OCI-LY1 (cell line): ENCODE data around the gene CAD.

Experiments used
- H2AFZ ChIP-seq: fragments of 200-600 bp; sonication (generic), shearing (Covaris generic); 2 replicates; pipeline ENCODE4 v1.6.0; 2014; ENCODE audit warnings: antibody characterized with exemption, mild to moderate bottlenecking, low read length
- H3F3A ChIP-seq: fragments of 200-600 bp; sonication (generic), shearing (Covaris generic); 2 replicates; pipeline ENCODE4 v1.6.0; 2014; ENCODE audit warnings: mild to moderate bottlenecking, antibody characterized with exemption, low read length, moderate library complexity; ENCODE audit not compliant: insufficient read depth
- H3K27ac ChIP-seq: fragments of 200-600 bp; sonication (generic); 2 replicates; pipeline ENCODE4 v1.5.1; 2014; ENCODE audit warnings: low read length, mixed run types, mild to moderate bottlenecking, low read depth; ENCODE audit not compliant: poor library complexity, severe bottlenecking
- H3K27me3 ChIP-seq: fragments of 200-600 bp; sonication (generic); 2 replicates; pipeline ENCODE4 v1.6.0; 2014; ENCODE audit warnings: antibody characterized with exemption, mild to moderate bottlenecking, low read length, moderate library complexity; ENCODE audit not compliant: insufficient read depth
- H3K36me3 ChIP-seq: fragments of 200-600 bp; sonication (generic); 2 replicates; pipeline ENCODE4 v1.6.1; 2014; ENCODE audit warnings: mild to moderate bottlenecking, antibody characterized with exemption, low read length, moderate library complexity, mixed read lengths; ENCODE audit not compliant: insufficient read depth
- H3K4me1 ChIP-seq: fragments of 200-600 bp; sonication (generic); 2 replicates; pipeline ENCODE4 v1.5.1; 2014; ENCODE audit warnings: mild to moderate bottlenecking, low read length, moderate library complexity; ENCODE audit not compliant: insufficient read depth, severe bottlenecking
- H3K4me2 ChIP-seq: fragments of 200-600 bp; sonication (generic), shearing (Covaris generic); 2 replicates; pipeline ENCODE4 v1.6.1; 2014; ENCODE audit warnings: low read length
- H3K4me3 ChIP-seq: fragments of 200-600 bp; sonication (generic); 2 replicates; pipeline ENCODE4 v1.5.1; 2014; ENCODE audit warnings: low read length, low read depth, mild to moderate bottlenecking, mixed read lengths; ENCODE audit not compliant: poor library complexity, severe bottlenecking
- H3K79me2 ChIP-seq: fragments of 200-600 bp; shearing (Covaris generic); 2 replicates; pipeline ENCODE4 v1.6.1; 2016; ENCODE audit warnings: mixed run types, low read length, mixed read lengths; ENCODE audit not compliant: insufficient read depth
- H3K9ac ChIP-seq: fragments of 200-600 bp; sonication (generic), shearing (Covaris generic); 2 replicates; pipeline ENCODE4 v1.6.1; 2014; ENCODE audit warnings: mild to moderate bottlenecking, low read length, mixed read lengths
- H3K9me2 ChIP-seq: fragments of 200-600 bp; sonication (generic), shearing (Covaris generic); 2 replicates; pipeline ENCODE4 v1.6.1; 2014; ENCODE audit warnings: low read depth, mild to moderate bottlenecking, low read length, mixed read lengths
- H3K9me3 ChIP-seq: fragments of 200-600 bp; shearing (Covaris generic); 2 replicates; pipeline ENCODE4 v1.6.1; 2014; ENCODE audit warnings: low read length, mixed read lengths
- H4K20me1 ChIP-seq: fragments of 200-600 bp; sonication (generic), shearing (Covaris generic); 2 replicates; pipeline ENCODE4 v1.6.0; 2016; ENCODE audit warnings: mild to moderate bottlenecking, low read length; ENCODE audit not compliant: insufficient read depth
- CTCF ChIP-seq: fragments of 200-600 bp; sonication (generic), shearing (Covaris generic); IDR thresholded peaks from 2 replicates; pipeline ENCODE4 v1.5.1; 2017; ENCODE audit warnings: mild to moderate bottlenecking, antibody characterized with exemption, low read length, moderate library complexity, mixed read lengths
- EZH2 ChIP-seq: fragments of 200-600 bp; sonication (generic), shearing (Covaris generic); IDR thresholded peaks from 2 replicates; pipeline ENCODE4 v1.8.0; 2017; ENCODE audit warnings: borderline replicate concordance, mixed run types, mild to moderate bottlenecking, antibody characterized with exemption, low read length, moderate library complexity, mixed read lengths

Gene CAD

GRCh38 chr2:27225526-27225925 is 8.4 kb downstream of the CAD start:
- Histone ChIP-seq H3K27ac (no peak overlapping the region), H3K36me3 (peaks cover 96% of the 10 kb centered on the region), H4K20me1 (no peaks in the 10 kb centered on the region), H3K27me3 (no peaks in the 10 kb centered on the region), H3K9me3 (no peaks in the 10 kb centered on the region), H3K9ac (no peak overlapping the region), H3F3A (no peaks in the 10 kb centered on the region), H3K79me2 (no peaks in the 10 kb centered on the region), H3K4me3 (no peak overlapping the region), H2AFZ (no peak overlapping the region), H3K9me2 (no peaks in the 10 kb centered on the region), H3K4me1 (no peaks in the 10 kb centered on the region), H3K4me2 (no peak overlapping the region)
- TF ChIP-seq EZH2 = no peak
- no peak for TF ChIP-seq CTCF

- Histone ChIP-seq H3K4me2 (no peak overlapping the region), H3K36me3 (peaks cover 99% of the 10 kb centered on the region), H3K27me3 (no peaks in the 10 kb centered on the region), H3K79me2 (no peaks in the 10 kb centered on the region), H3K4me3 (no peak overlapping the region), H3K27ac (no peak overlapping the region), H2AFZ (no peak overlapping the region), H3K4me1 (no peaks in the 10 kb centered on the region), H3F3A (no peaks in the 10 kb centered on the region), H3K9me3 (no peaks in the 10 kb centered on the region), H3K9me2 (no peaks in the 10 kb centered on the region), H3K9ac (no peak overlapping the region), H4K20me1 (no peaks in the 10 kb centered on the region)
- TF ChIP-seq EZH2 = no peak
- TF ChIP-seq CTCF = no peak
Observed at GRCh38 chr2:27227501-27227900, 10.3 kb downstream of the CAD start.

GRCh38 chr2:27231921-27232320 is 14.8 kb downstream of the CAD start:
- Histone ChIP-seq H3K36me3 (peaks cover 100% of the 10 kb centered on the region), H3K79me2 (no peaks in the 10 kb centered on the region)

More at GRCh38 chr2:27231921-27232320, 14.8 kb downstream of the CAD start:
- Histone ChIP-seq H3K4me1 (no peaks in the 10 kb centered on the region), H3K9me2 (no peaks in the 10 kb centered on the region), H3K27me3 (no peaks in the 10 kb centered on the region), H3K9ac (no peak overlapping the region), H3K4me3 (no peak overlapping the region), H3K27ac (no peak overlapping the region), H3K4me2 (no peak overlapping the region), H4K20me1 (no peaks in the 10 kb centered on the region), H3F3A (no peaks in the 10 kb centered on the region), H2AFZ (no peak overlapping the region), H3K9me3 (no peaks in the 10 kb centered on the region)
- TF ChIP-seq EZH2 (no peak), CTCF (no peak)
